ENCODE results near the gene MTOR.

- TF ChIP-seq EP300 (IDR thresholded peaks at IDR 0.05) (no peak), CTCF (IDR thresholded peaks at IDR 0.05) (no peak), POLR2A (IDR thresholded peaks at IDR 0.05) (no peak), POLR2AphosphoS5 (IDR thresholded peaks at IDR 0.05) (no peak)
Measured at GRCh38 chr1:11279630-11280029, 17.3 kb upstream of the MTOR start.
